ENCODE data around the gene BDKRB1. TPM values are rescaled to one million over a fixed set of nuclear protein-coding genes. Genes with fewer than 3 reads are reported as not detected.

Gene BDKRB1
- total RNA-seq, 1 experiment from 2014 or later, result not detected

GRCh38 chr14:96281486-96281885 lies 25.5 kb downstream of the BDKRB1 start:
- Histone ChIP-seq H3K27me3 (ENCODE audit: insufficient read depth, low read length) (no peaks in the 10 kb centered on the region), H2BK15ac (ENCODE audit: low read depth, low read length) (no peak overlapping the region), H3K18ac (ENCODE audit: insufficient read length, low read depth, low read length) (no peak overlapping the region), H3K14ac (ENCODE audit: insufficient read depth, low read length) (no peak overlapping the region), H4K91ac (ENCODE audit: insufficient read length, low read depth, low read length) (no peak overlapping the region), H2BK20ac (ENCODE audit: low read depth, low read length, poor library complexity, severe bottlenecking) (no peak overlapping the region), H2AFZ (ENCODE audit: low read length) (no peak overlapping the region), H3K23ac (ENCODE audit: insufficient read length, low read depth, low read length) (no peak overlapping the region), H4K5ac (ENCODE audit: insufficient read length, low read depth, low read length) (no peak overlapping the region), H3T11ph (ENCODE audit: low read length) (no peak overlapping the region), H2BK120ac (ENCODE audit: low read depth, low read length, poor library complexity, severe bottlenecking) (no peak overlapping the region), H3K4me2 (ENCODE audit: insufficient read depth, insufficient read length, low read length) (no peak overlapping the region), H4K8ac (replicated peaks; ENCODE audit: insufficient read length, low read depth, low read length) (no peak overlapping the region), H3K4me1 (ENCODE audit: insufficient read depth, low read length) (no peaks in the 10 kb centered on the region), H4K20me1 (ENCODE audit: control insufficient read depth, insufficient read depth, insufficient read length) (no peaks in the 10 kb centered on the region), H3K9me3 (ENCODE audit: control insufficient read depth, low read depth, low read length) (no peaks in the 10 kb centered on the region), H3K56ac (ENCODE audit: insufficient read length, low read depth, low read length) (no peak overlapping the region), H2BK12ac (ENCODE audit: insufficient read length, low read depth, low read length) (no peak overlapping the region), H3K79me1 (ENCODE audit: insufficient read depth, low read depth, low read length, poor library complexity, severe bottlenecking) (no peaks in the 10 kb centered on the region), H3K27ac (ENCODE audit: insufficient read length, low read depth, low read length) (no peak overlapping the region), H2AK5ac (ENCODE audit: insufficient read length, low read length) (no peak overlapping the region), H2BK5ac (ENCODE audit: insufficient read length, low read length) (no peak overlapping the region), H3K4ac (ENCODE audit: low read depth, low read length) (no peak overlapping the region), H3K23me2 (ENCODE audit: insufficient read length, low read depth, low read length, poor library complexity, severe bottlenecking) (no peaks in the 10 kb centered on the region), H3K9ac (ENCODE audit: extremely low read depth, insufficient read length, low read length) (no peak overlapping the region), H3K79me2 (ENCODE audit: insufficient read depth, low read length) (no peaks in the 10 kb centered on the region)
- Mint-ChIP-seq H3K27me3 (ENCODE audit: low read depth) (peaks cover 2% of the 10 kb centered on the region; the same call in 1 of the 2 replicates), H3K9me3 (peaks cover 11 to 12% of the 10 kb centered on the region in 2 experiments), H3K36me3 (ENCODE audit: insufficient read depth in 1 of 3, low read depth in 3 of 3) (peaks cover 5 to 20% (median 13%) of the 10 kb centered on the region in 3 experiments), H3K27ac (no peak overlapping the region), H3K4me3 (no peak overlapping the region), H3K4me1 (peaks cover 22 to 26% of the 10 kb centered on the region in 2 experiments)
- no CpG with 5 or more reads among the region's 4 CpGs for WGBS (ENCODE audit: extremely low coverage, insufficient read length, low lambda C conversion rate)
- peak; percentile 19; the same call in 1 of the 3 replicates for TF ChIP-seq CTCF (conservative IDR thresholded peaks at IDR 0.05)
- DNase-seq, result no peak

Data from H9 (cell line).